ENCODE results near the gene FILIP1L.
"Not testable (repeated sequence)": the region's sequence is repeated elsewhere in the genome, so short reads cannot be mapped to it uniquely, and the experiment has no call there.

The FILIP1L gene

GRCh38 chr3:100099621-100100020 lies 14.7 kb downstream of the FILIP1L start:
- in situ Hi-C loops (cut with MboI; ENCODE audit: low sequenced_read_pairs), result no loop called here

DNA sequence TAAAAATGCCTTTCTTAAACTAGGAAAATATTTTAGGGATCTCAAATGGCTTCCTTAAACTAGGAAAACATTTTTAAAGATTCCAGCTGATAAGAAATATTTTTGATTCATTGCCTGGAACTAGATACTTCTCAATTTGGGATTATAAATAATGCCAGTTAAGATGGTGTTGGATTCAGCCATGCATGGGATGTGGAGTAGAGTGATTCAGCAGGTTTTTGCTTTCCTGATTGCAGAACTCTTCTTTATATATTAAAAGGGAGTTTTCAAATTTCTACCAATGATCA lies 15.6 kb downstream of the FILIP1L start:
- in situ Hi-C loops (cut with MboI; ENCODE audit: low sequenced_read_pairs), result no loop called here

DNA sequence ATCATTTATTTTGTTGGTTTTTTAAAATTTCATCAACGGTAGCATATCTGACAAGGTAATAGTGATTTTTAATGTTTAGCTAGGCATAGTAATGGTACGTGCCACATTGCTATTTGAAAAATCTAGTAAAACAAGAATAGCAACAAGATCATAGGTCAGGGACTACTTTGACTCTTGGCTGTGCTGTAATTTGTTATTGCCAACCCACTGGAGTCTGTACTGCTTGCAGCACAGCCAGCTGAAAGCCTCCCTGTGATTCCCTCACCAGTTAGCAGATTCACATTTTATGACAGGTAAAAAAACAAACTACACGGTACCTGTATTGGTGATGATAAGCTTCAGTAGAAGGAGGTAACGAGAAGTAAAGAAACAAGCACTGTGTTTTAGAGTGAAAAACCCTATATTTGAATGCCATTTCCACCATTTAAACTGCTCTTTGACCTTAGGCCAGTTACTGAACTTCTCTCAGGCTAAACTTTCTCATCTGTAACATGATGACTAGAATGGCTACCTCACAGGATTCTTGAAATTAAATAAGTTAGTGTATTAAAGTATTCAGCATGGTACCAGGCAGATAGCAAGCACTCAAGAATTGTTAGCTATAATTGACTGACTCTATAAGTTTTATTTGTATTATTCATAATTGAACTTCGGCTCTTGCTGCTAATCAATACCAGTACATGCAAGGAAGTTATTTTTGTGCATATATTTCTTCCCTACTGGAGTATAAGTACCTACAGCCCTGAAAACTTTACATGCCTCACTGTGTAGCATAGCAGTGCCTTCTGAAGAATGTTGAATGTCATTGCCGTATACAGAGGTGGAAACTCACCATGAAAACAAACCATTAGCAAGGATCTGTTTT lies 16.1 kb downstream of the FILIP1L start:
- in situ Hi-C loops (cut with MboI; ENCODE audit: low sequenced_read_pairs), result no loop called here

- in situ Hi-C loops (cut with MboI; ENCODE audit: low sequenced_read_pairs), result no loop called here
Observed at GRCh38 chr3:100096866-100097265, 17.4 kb downstream of the FILIP1L start.

DNA sequence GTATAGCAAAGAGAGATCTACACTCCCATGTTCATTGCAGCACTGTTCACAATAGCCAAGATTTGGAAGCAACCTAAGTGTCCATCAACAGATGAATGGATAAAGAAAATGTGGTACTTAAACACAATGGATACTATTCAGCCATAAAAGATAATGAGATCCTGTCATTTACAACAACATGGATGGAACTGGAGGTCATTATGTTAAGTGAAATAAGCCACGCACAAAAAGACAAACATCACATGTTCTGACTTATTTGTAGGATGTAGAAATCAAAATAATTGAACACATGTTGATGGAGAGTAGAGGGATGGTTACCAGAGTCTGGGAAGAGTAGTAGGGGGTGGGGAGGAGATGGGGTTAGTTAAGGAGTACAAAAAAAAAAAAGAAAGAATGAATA lies 18.0 kb downstream of the FILIP1L start:
- in situ Hi-C loops (cut with MboI; ENCODE audit: low sequenced_read_pairs), result not testable (repeated sequence)

DNA sequence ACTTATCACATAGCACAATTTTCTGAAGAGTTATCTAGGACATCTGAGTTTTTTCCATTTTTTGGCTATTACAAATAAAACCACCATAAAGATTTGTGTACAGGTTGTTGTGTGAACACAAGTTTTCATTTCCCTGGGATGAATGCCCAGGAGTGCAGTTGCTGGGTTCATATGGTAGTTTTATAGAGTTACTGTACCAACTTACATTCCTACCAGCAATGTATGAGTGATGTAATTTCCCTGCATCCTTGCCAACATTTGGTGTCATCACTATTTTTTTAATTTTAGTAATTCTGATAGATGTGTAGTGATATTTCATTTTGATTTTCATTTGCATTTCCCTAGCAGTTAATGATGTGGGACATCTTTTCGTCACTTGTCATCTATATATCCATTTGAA lies 20.5 kb downstream of the FILIP1L start:
- in situ Hi-C loops (cut with MboI; ENCODE audit: low sequenced_read_pairs), result no loop called here

- in situ Hi-C loops (cut with MboI; ENCODE audit: low sequenced_read_pairs), result no loop called here
Observed at GRCh38 chr3:100090669-100091005, 23.7 kb downstream of the FILIP1L start.

DNA sequence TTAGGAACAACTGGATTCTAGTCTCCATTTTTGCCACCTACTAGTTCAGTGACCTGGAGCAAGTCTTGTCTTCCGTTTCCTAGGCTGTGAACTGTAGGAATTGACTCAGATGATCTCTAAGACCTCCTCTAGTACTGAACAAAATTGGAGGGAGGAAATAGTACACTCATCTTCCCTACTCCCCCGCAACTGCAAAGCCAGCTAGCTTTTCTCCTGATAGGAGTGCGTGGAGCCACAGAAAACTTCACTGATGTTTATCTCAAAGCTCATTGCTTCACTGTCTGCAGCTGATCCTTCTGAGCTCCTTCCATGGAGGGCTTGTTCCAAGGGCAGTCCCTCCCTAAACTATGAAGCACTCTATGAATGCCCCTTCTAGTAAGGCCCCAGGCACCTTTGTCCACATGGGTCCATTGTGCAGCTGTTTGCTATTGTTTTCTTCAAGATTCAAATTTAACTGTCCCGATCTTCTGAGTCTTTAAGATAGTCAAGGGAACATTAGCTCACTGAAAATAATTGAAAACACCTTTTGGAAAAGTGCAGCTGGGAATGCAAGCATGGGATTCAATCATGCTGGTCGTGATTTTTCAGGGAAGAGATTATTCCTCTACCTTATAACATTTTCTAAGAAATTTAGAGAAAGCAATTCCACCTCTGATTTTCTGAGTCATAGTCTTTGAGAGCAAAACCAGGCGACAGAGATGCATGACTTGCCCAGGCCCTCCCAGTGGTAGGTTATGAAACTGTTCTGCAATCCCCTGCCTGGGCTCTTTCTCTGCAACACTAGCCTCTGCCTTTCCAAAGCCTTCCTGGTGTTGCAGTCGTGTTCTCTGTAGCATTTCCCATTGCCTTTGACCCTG lies 24.3 kb downstream of the FILIP1L start:
- in situ Hi-C loops (cut with MboI; ENCODE audit: low sequenced_read_pairs), result no loop called here

DNA sequence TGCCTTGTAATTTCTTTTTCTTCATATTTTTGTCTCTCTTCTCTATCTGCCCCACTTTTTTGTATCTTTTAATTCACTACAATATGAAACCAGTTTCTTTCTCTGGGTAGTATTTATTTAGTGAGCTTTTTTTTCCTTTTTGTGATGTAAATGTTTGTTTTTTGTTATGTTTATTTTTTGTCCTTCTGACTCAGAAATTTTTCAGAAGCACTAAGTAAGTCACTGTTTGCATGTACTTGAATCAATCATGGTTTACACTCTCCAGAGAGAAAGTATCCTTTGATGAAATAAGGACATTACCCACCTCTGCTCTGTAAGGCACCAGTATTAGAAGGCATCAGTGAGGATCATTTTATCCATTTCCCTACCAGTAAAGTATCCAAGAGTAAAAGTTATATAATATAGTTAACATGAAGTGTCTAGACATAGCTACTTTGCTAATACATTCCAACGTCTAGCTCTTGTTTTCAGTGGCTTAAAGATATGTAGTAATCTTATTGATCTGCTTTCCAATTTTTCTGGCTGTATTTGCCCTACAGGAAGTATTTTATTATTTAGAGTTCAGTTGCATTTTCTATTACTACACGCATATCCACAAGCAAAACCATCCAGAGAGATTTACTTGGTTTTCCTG lies 25.4 kb downstream of the FILIP1L start:
- in situ Hi-C loops (cut with MboI; ENCODE audit: low sequenced_read_pairs), result no loop called here

DNA sequence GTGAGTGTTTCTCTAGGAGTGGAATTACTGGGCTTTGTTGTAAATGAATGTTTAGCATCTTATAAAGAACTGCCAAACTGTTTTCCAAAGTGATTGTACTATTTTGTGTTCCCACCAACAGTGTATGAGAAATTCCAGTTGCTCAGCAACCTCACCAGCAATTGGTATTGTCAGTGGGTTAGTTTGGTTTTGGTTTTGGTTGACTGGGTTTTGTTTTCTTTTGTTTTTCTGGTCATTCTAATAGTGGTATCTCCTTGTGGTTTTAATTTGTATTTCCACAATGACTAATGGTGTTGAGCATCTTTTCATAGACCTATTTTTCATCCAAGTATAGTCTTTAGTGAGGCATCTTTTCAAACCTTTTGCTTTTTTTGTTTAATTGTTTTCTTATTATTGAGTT lies 27.1 kb downstream of the FILIP1L start:
- in situ Hi-C loops (cut with MboI; ENCODE audit: low sequenced_read_pairs), result no loop called here

GRCh38 chr3:100086401-100086800 lies 27.9 kb downstream of the FILIP1L start:
- in situ Hi-C loops (cut with MboI; ENCODE audit: low sequenced_read_pairs), result no loop called here

- in situ Hi-C loops (cut with MboI; ENCODE audit: low sequenced_read_pairs), result no loop called here
Observed at GRCh38 chr3:100084100-100084806, 30.0 kb downstream of the FILIP1L start.

- in situ Hi-C loops (cut with MboI; ENCODE audit: low sequenced_read_pairs), result no loop called here
Observed at GRCh38 chr3:100083209-100083608, 31.1 kb downstream of the FILIP1L start.

- in situ Hi-C loops (cut with MboI; ENCODE audit: low sequenced_read_pairs), result no loop called here
Observed at GRCh38 chr3:100082714-100083113, 31.6 kb downstream of the FILIP1L start.

- in situ Hi-C loops (cut with MboI; ENCODE audit: low sequenced_read_pairs), result no loop called here
Observed at GRCh38 chr3:100081986-100082692, 32.2 kb downstream of the FILIP1L start.

GRCh38 chr3:100081311-100081710 lies 33.0 kb downstream of the FILIP1L start:
- in situ Hi-C loops (cut with MboI; ENCODE audit: low sequenced_read_pairs), result no loop called here

GRCh38 chr3:100080573-100080972 lies 33.7 kb downstream of the FILIP1L start:
- in situ Hi-C loops (cut with MboI; ENCODE audit: low sequenced_read_pairs), result no loop called here

- in situ Hi-C loops (cut with MboI; ENCODE audit: low sequenced_read_pairs), result no loop called here
Observed at GRCh38 chr3:100079328-100079727, 35.0 kb downstream of the FILIP1L start.

DNA sequence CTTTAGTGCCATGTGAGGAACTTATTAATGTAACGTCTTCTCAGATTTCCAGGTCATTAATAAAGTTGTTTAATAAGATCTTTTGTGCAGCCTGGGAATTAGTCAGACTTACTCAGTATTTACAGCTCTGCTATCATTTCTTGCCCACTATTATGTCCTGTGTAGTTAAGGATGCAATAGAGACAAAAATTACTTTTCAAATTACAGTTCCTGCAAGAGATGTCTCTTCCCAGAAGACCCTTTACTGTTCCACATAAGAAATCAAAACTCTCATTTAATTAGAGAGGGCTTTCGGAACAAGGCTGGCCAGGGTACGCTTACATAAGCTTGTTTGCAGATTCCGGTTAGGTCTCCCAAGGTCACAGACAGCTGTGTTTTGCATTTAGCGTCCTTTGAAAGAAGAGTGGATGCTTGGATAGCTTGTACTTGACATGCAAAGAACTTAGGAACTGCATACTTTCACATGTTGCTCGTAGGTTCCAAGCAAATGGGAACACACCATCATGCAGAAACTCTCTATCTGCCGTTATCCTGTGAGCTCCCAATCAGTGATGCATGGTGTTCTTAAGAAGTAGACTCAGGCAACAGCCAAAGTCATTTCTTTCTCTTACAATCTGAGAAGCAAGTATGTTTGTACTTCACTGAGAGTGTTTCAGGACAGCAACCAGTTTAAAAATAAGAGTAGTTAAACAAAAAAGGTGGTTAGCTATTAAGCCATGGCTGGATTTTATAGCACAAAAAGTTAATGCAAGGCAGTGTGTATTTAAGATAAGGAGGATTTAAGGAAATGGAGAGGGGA lies 37.4 kb downstream of the FILIP1L start:
- in situ Hi-C loops (cut with MboI; ENCODE audit: low sequenced_read_pairs), result no loop called here

All from HL-60/S4 treated with phorbol 12-myristate 13-acetate at 8.2 ng/mL for 4 days and 3 days (cell line).